Activated T-cell treated with anti-CD3 and anti-CD28 coated beads, Interleukin-2, amount 50 U/mL, for 1 hour (primary cell): ENCODE measurements around the gene CHAC1.
"Not testable (repeated sequence)": the region's sequence is repeated elsewhere in the genome, so short reads cannot be mapped to it uniquely, and the experiment has no call there.

Source experiments
- DNase-seq: peaks from one replicate; pipeline ENCODE4 v3.0.0-alpha.2; 2020

Gene CHAC1

GRCh38 chr15:40938536-40938870, 14.8 kb upstream of the CHAC1 start:
- DNase-seq, result no peak

GRCh38 chr15:40940296-40940801, 12.9 kb upstream of the CHAC1 start:
- no peak for DNase-seq

- DNase-seq, result peak; percentile 26
These were observed 12.2 kb upstream of the CHAC1 start for GRCh38 chr15:40941068-40941527.

- DNase-seq, result peak; percentile 73
These were observed 11.5 kb upstream of the CHAC1 start for GRCh38 chr15:40941528-40942336.

GRCh38 chr15:40942337-40942854, 10.9 kb upstream of the CHAC1 start:
- DNase-seq, result no peak

- no peak for DNase-seq
These were observed 10.4 kb upstream of the CHAC1 start for GRCh38 chr15:40942878-40943277.

GRCh38 chr15:40943764-40944365, 9.4 kb upstream of the CHAC1 start:
- DNase-seq, result no peak

GRCh38 chr15:40944510-40945296, 8.6 kb upstream of the CHAC1 start:
- DNase-seq, result no peak

- no peak for DNase-seq
These were observed 4.4 kb upstream of the CHAC1 start for GRCh38 chr15:40948706-40949473.

GRCh38 chr15:40949756-40950207, 3.5 kb upstream of the CHAC1 start:
- DNase-seq, result no peak

- no peak for DNase-seq
These were observed 1.5 kb upstream of the CHAC1 start for GRCh38 chr15:40951764-40952163.

GRCh38 chr15:40952301-40952900, 870 bp upstream of the CHAC1 start:
- no peak for DNase-seq

GRCh38 chr15:40953713-40954074, 423 bp downstream of the CHAC1 start:
- no peak for DNase-seq

GRCh38 chr15:40954158-40954848, 1.0 kb downstream of the CHAC1 start:
- DNase-seq, result not testable (repeated sequence)

GRCh38 chr15:40955141-40955903, 2.1 kb downstream of the CHAC1 start:
- no peak for DNase-seq

GRCh38 chr15:40955930-40956540, 2.8 kb downstream of the CHAC1 start:
- no peak for DNase-seq

GRCh38 chr15:40956541-40956982, 3.3 kb downstream of the CHAC1 start:
- no peak for DNase-seq

GRCh38 chr15:40957041-40957555, 3.8 kb downstream of the CHAC1 start:
- DNase-seq, result no peak

GRCh38 chr15:40957581-40958051, 4.3 kb downstream of the CHAC1 start:
- DNase-seq, result no peak

GRCh38 chr15:40958146-40958545, 4.9 kb downstream of the CHAC1 start:
- DNase-seq, result no peak
